Measurements from ENCODE around the gene CLCN7. TPM values are rescaled to one million over a fixed set of nuclear protein-coding genes. Genes with fewer than 3 reads are reported as not detected.

Gene CLCN7
- polyA plus RNA-seq, 1 of the 3 experiments (the other 2 are of a cell fraction), result 44.3 TPM

DNA sequence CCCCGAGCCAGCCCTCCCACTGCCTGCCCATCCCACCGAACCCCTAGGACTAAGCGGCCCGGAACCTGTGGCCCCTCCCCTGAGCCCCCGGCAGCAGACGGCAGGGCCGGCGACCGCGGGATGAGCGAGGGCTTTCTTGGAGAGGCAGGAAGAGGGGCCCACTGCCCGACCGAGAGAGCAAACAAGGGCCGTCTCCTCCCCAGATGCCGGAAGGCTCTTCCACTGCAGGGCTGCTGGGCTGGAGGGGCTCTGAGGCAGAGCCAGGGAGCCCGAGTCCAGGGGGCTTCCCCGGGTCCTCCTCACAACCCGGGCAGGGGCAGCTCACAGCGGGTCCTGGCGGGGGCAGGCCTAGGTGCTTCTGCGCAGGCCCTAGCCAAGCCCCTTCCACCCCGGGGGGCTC is 41.1 kb downstream of the CLCN7 start:
- H2AFZ ChIP-seq (ENCODE audit: low read depth), result no peak overlapping the region
- no peak overlapping the region for H3K4me2 ChIP-seq
- TF ChIP-seq RCOR1 (IDR thresholded peaks at IDR 0.05; ENCODE audit: low read length) (no peak), EZH2phosphoT487 (IDR thresholded peaks at IDR 0.05; ENCODE audit: borderline replicate concordance, low read depth) (no peak), ELF1 (IDR thresholded peaks at IDR 0.05) (no peak), RAD21 (IDR thresholded peaks at IDR 0.05; ENCODE audit: low read length) (no peak), FOSL2 (IDR thresholded peaks at IDR 0.05; ENCODE audit: borderline replicate concordance, low read depth) (no peak), TCF12 (IDR thresholded peaks at IDR 0.05) (no peak), TEAD4 (IDR thresholded peaks at IDR 0.05; ENCODE audit: borderline replicate concordance, insufficient read depth) (no peak), SMC3 (IDR thresholded peaks at IDR 0.05; ENCODE audit: low read depth, low read length) (no peak), GABPA (IDR thresholded peaks at IDR 0.05; ENCODE audit: low read depth) (no peak), EP300 (IDR thresholded peaks at IDR 0.05; ENCODE audit: borderline replicate concordance in 1 of 2, low read depth in 1 of 2, low read length in 1 of 2) (no peak), FOXJ3 (CRISPR knock-in tag; IDR thresholded peaks at IDR 0.05) (no peak)
- TF ChIP-seq, protein P1, sequence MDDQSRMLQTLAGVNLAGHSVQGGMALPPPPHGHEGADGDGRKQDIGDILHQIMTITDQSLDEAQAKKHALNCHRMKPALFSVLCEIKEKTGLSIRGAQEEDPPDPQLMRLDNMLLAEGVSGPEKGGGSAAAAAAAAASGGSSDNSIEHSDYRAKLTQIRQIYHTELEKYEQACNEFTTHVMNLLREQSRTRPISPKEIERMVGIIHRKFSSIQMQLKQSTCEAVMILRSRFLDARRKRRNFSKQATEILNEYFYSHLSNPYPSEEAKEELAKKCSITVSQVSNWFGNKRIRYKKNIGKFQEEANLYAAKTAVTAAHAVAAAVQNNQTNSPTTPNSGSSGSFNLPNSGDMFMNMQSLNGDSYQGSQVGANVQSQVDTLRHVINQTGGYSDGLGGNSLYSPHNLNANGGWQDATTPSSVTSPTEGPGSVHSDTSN (IDR thresholded peaks at IDR 0.05), result no peak
- H3K4me1 ChIP-seq (ENCODE audit: control insufficient read depth in 1 of 2, insufficient read depth in 2 of 2, low read depth in 1 of 2, low read length in 1 of 2), result peaks cover 0 to 13% of the 10 kb centered on the region in 2 experiments; a peak in 1 of 4 replicates
- ChIA-PET POLR2A (interaction anchor here (1.5 kb wide), 1 partner anchor 13 kb away, joined by 7 read pairs; the partner anchor contains the start of gene UQCC4), CTCF (no interaction called here)
- no peaks in the 10 kb centered on the region for H4K20me1 ChIP-seq (ENCODE audit: insufficient read depth)
- no peaks in the 10 kb centered on the region for H3K9me3 ChIP-seq
- H3K27ac ChIP-seq (ENCODE audit: low read depth in 2 of 2, low read length in 1 of 2), result no peak overlapping the region
- no peaks in the 10 kb centered on the region for H3K79me2 ChIP-seq (ENCODE audit: insufficient read depth)
- H3F3A ChIP-seq (replicated peaks; ENCODE audit: insufficient read depth), result no peaks in the 10 kb centered on the region
- H3K27me3 ChIP-seq (ENCODE audit: insufficient read depth), result no peaks in the 10 kb centered on the region
- no peak overlapping the region for H3K4me3 ChIP-seq (ENCODE audit: low read depth in 2 of 2, low read length in 1 of 2)
- H3K36me3 ChIP-seq (replicated peaks in 1 of 2; ENCODE audit: control insufficient read depth in 1 of 2, insufficient read depth in 2 of 2, low read length in 1 of 2), result no peaks in the 10 kb centered on the region
- WGBS (ENCODE audit: low lambda C conversion rate), result 75% methylated on average over 7 of the region's 22 CpGs
- DNase-seq, result no peak
- no peak overlapping the region for H3K9ac ChIP-seq
- no peaks in the 10 kb centered on the region for H3K9me2 ChIP-seq

DNA sequence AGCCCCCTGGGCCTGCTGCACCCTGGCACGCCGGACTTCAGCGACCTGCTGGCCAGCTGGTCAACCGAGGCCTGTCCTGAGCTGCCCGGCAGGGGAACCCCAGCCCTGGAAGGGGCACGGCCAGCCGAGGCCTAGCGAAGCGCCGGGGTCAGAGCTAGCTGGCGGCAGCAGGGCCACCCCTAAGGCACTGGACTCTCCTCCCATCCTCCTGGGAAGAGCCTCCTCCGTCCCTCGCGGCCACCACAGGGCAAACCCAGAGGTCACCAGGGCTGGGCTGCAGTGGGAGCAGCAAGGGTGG is 41.6 kb downstream of the CLCN7 start:
- no peaks in the 10 kb centered on the region for H3K79me2 ChIP-seq (ENCODE audit: insufficient read depth)
- no peaks in the 10 kb centered on the region for H3F3A ChIP-seq (replicated peaks; ENCODE audit: insufficient read depth)
- CTCF ChIA-PET, result interaction anchor here (1.0 kb wide), 1 partner anchor 12 kb away, joined by 3 read pairs; no protein-coding TSS in a partner anchor
- peaks cover 0 to 13% of the 10 kb centered on the region in 2 experiments; a peak in 1 of 4 replicates for H3K4me1 ChIP-seq (ENCODE audit: control insufficient read depth in 1 of 2, insufficient read depth in 2 of 2, low read depth in 1 of 2, low read length in 1 of 2)
- H3K9ac ChIP-seq, result no peak overlapping the region
- no peaks in the 10 kb centered on the region for H3K36me3 ChIP-seq (replicated peaks in 1 of 2; ENCODE audit: control insufficient read depth in 1 of 2, insufficient read depth in 2 of 2, low read length in 1 of 2)
- no peaks in the 10 kb centered on the region for H3K9me3 ChIP-seq
- POLR2A ChIA-PET, result interaction anchor here (1.5 kb wide), 1 partner anchor 13 kb away, joined by 7 read pairs; the partner anchor contains the start of gene UQCC4
- no peak overlapping the region for H3K4me3 ChIP-seq (ENCODE audit: low read depth in 2 of 2, low read length in 1 of 2)
- no peak for DNase-seq
- no peak overlapping the region for H3K27ac ChIP-seq (ENCODE audit: low read depth in 2 of 2, low read length in 1 of 2)
- H2AFZ ChIP-seq (ENCODE audit: low read depth), result no peak overlapping the region
- TF ChIP-seq JUND (IDR thresholded peaks at IDR 0.05) (no peak), RXRA (IDR thresholded peaks at IDR 0.05; ENCODE audit: borderline replicate concordance, low read depth) (no peak), FOSL2 (IDR thresholded peaks at IDR 0.05; ENCODE audit: borderline replicate concordance, low read depth) (no peak), TCF12 (IDR thresholded peaks at IDR 0.05) (no peak), RCOR1 (IDR thresholded peaks at IDR 0.05; ENCODE audit: low read length) (no peak), FOXM1 (IDR thresholded peaks at IDR 0.05; ENCODE audit: low read depth) (no peak), CTCF (IDR thresholded peaks at IDR 0.05) (no peak), GATA2 (CRISPR knock-in tag; IDR thresholded peaks at IDR 0.05) (no peak)
- TF ChIP-seq, protein P1 (IDR thresholded peaks at IDR 0.05), result no peak
- WGBS (ENCODE audit: low lambda C conversion rate), result 87% methylated on average over 8 of the region's 14 CpGs
- H3K27me3 ChIP-seq (ENCODE audit: insufficient read depth), result no peaks in the 10 kb centered on the region
- H3K4me2 ChIP-seq, result no peak overlapping the region
- H3K9me2 ChIP-seq, result no peaks in the 10 kb centered on the region
- no peaks in the 10 kb centered on the region for H4K20me1 ChIP-seq (ENCODE audit: insufficient read depth)

All from SK-N-SH (cell line).